Stimulated activated naive CD8-positive, alpha-beta T cell treated with anti-CD3 and anti-CD28 coated beads, Interleukin-15, Interleukin-2, amounts not matched to agents 100 ng/mL and 50 ng/mL, for 24 hours (primary cell): Measurements from ENCODE around the gene NEK8.

Source experiments
- H3K27ac Mint-ChIP-seq: one replicate; pipeline ENCODE4 v1.8.0; 2021; ENCODE audit warnings: mild to moderate bottlenecking, mixed read lengths
- H3K27me3 Mint-ChIP-seq: one replicate; pipeline ENCODE4 v1.8.0; 2021; ENCODE audit warnings: mixed read lengths
- H3K36me3 Mint-ChIP-seq: one replicate; pipeline ENCODE4 v1.8.0; 2021; ENCODE audit warnings: low read depth, mixed read lengths
- H3K4me1 Mint-ChIP-seq: one replicate; pipeline ENCODE4 v1.8.0; 2021; ENCODE audit warnings: low read depth, mixed read lengths
- H3K4me3 Mint-ChIP-seq: one replicate; pipeline ENCODE4 v1.8.0; 2021; ENCODE audit warnings: mild to moderate bottlenecking, mixed read lengths
- H3K9me3 Mint-ChIP-seq: one replicate; pipeline ENCODE4 v1.8.0; 2021; ENCODE audit warnings: mixed read lengths

The NEK8 gene

GRCh38 chr17:28728364-28729200 lies at the start of gene NEK8:
NEK8 (plus strand) TSS chr17:28728788; CDS start chr17:28728814, 26 bp downstream.
- Mint-ChIP-seq H3K27me3 (no peaks in the 10 kb centered on the region), H3K27ac (peak within 1 kb of the TSS; percentile 98), H3K4me3 (peak within 1 kb of the TSS; percentile 89), H3K4me1 (peaks cover 50% of the 10 kb centered on the region), H3K9me3 (no peaks in the 10 kb centered on the region), H3K36me3 (peaks cover 24% of the 10 kb centered on the region)

DNA sequence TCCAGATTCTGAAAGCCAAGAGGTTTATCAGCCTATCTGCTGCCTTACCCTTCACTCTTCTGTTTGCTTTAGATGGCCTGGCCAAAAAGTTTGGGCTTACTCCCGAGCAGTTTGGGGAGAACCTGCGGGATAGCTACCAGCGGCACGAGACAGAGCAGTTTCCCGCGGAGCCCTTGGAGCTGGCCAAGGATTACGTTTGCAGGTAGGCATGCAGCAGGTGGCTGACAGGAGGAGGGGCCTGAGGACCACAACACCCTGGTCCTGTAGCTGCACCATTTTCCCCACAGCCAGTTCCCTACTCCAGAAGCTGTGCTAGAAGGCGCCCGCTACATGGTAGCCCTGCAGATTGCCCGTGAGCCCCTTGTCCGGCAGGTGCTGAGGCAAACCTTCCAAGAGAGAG lies 45.9 kb upstream of the NEK8 start:
- H3K9me3 Mint-ChIP-seq = no peaks in the 10 kb centered on the region
- H3K4me1 Mint-ChIP-seq = no peaks in the 10 kb centered on the region
- no peak overlapping the region for H3K27ac Mint-ChIP-seq
- peaks cover 81% of the 10 kb centered on the region for H3K36me3 Mint-ChIP-seq
- no peaks in the 10 kb centered on the region for H3K27me3 Mint-ChIP-seq
- no peak overlapping the region for H3K4me3 Mint-ChIP-seq

DNA sequence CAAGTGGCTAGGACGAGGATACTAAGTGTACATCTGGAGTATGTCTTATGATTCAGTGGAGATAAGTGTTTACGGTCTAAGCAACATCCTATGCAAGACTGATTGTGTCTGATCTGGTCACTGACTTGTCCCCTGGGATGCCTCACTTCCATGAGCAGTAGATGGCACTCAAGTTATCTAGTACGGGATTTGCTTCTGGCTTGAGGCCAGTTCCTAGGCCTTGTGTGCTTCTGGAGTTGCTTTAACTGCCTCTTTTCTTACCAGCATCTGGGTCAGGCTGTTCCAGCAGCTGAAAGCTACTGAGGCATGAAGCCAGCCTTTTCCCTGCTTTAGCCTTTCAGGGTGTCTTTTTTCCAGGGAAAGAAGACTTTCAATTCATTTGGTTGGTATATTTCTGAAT lies 43.6 kb upstream of the NEK8 start:
- no peak overlapping the region for H3K27ac Mint-ChIP-seq
- no peaks in the 10 kb centered on the region for H3K4me1 Mint-ChIP-seq
- H3K4me3 Mint-ChIP-seq = no peak overlapping the region
- H3K9me3 Mint-ChIP-seq = no peaks in the 10 kb centered on the region
- peaks cover 92% of the 10 kb centered on the region for H3K36me3 Mint-ChIP-seq
- no peaks in the 10 kb centered on the region for H3K27me3 Mint-ChIP-seq

DNA sequence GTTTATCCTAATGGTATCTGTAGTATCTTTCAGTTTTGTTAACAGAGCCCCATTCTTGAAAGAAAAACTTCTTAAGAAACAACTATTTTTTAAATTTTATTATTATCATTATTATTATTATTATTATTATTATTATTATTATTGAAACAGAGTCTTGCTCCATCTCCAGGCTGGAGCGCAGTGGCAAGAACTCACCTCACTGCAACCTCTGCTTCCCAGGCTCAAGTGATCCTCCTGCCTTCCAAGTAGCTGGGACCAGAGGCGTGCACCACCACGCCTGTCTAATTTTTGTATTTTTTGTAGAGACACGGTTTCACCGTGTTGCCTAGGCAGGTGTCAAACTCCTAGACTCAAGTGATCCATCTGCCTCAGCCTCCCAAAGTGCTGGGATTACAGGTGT lies 43.2 kb upstream of the NEK8 start:
- H3K27me3 Mint-ChIP-seq = no peaks in the 10 kb centered on the region
- H3K9me3 Mint-ChIP-seq = no peaks in the 10 kb centered on the region
- H3K36me3 Mint-ChIP-seq = peaks cover 96% of the 10 kb centered on the region
- H3K4me3 Mint-ChIP-seq = no peak overlapping the region
- H3K27ac Mint-ChIP-seq = no peak overlapping the region
- no peaks in the 10 kb centered on the region for H3K4me1 Mint-ChIP-seq

DNA sequence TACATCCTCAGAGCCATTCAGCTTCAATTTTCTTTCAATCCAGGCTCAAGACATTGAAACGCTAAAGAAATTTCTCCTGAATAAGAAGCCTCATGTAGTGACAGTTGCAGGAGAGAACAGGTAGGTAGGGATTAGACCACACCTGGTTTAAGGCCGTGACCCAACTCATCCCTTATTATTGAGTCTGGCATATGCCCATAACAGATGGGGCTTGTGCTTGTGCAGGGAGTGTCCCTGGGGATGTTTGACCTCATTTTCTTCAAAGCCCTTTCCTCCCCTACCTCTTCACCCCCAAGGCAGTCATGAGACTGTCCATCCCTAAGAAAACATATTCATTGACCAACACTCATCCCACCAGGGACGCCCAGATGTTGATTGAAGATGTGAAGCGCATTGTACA lies 42.3 kb upstream of the NEK8 start:
- Mint-ChIP-seq H3K27me3 (no peaks in the 10 kb centered on the region), H3K4me1 (no peaks in the 10 kb centered on the region), H3K9me3 (no peaks in the 10 kb centered on the region), H3K4me3 (no peak overlapping the region), H3K27ac (no peak overlapping the region), H3K36me3 (peaks cover 94% of the 10 kb centered on the region)

GRCh38 chr17:28688481-28688880 lies 40.1 kb upstream of the NEK8 start:
- Mint-ChIP-seq H3K9me3 (no peaks in the 10 kb centered on the region), H3K4me1 (no peaks in the 10 kb centered on the region), H3K27ac (peak overlapping the region; percentile 49), H3K36me3 (peaks cover 74% of the 10 kb centered on the region), H3K4me3 (no peak overlapping the region), H3K27me3 (no peaks in the 10 kb centered on the region)

DNA sequence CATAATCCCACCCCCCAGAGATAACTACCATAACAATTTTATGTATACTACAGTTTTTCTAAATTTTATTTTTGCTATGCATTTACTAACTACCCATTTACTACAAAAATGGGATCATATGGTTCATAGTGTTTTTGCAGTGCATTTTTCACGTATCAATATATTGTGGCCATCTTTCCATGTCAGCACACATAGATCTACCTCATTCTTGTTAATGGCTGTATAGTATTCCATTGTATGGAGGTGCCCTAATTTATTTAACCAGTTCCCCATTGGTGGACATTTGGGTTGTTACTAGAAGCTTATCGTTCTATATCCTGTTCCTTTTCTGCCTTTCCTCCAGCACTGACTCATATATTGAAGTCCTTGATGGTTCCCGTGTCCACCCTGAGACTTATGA lies 39.6 kb upstream of the NEK8 start:
- Mint-ChIP-seq H3K27ac (no peak overlapping the region), H3K9me3 (no peaks in the 10 kb centered on the region), H3K27me3 (no peaks in the 10 kb centered on the region), H3K4me3 (no peak overlapping the region), H3K4me1 (no peaks in the 10 kb centered on the region), H3K36me3 (peaks cover 74% of the 10 kb centered on the region)

- Mint-ChIP-seq H3K36me3 (peaks cover 70% of the 10 kb centered on the region), H3K27ac (no peak overlapping the region), H3K9me3 (no peaks in the 10 kb centered on the region), H3K4me1 (peaks cover 9% of the 10 kb centered on the region), H3K27me3 (no peaks in the 10 kb centered on the region), H3K4me3 (no peak overlapping the region)
Measured at GRCh38 chr17:28693869-28694268, 34.7 kb upstream of the NEK8 start.

DNA sequence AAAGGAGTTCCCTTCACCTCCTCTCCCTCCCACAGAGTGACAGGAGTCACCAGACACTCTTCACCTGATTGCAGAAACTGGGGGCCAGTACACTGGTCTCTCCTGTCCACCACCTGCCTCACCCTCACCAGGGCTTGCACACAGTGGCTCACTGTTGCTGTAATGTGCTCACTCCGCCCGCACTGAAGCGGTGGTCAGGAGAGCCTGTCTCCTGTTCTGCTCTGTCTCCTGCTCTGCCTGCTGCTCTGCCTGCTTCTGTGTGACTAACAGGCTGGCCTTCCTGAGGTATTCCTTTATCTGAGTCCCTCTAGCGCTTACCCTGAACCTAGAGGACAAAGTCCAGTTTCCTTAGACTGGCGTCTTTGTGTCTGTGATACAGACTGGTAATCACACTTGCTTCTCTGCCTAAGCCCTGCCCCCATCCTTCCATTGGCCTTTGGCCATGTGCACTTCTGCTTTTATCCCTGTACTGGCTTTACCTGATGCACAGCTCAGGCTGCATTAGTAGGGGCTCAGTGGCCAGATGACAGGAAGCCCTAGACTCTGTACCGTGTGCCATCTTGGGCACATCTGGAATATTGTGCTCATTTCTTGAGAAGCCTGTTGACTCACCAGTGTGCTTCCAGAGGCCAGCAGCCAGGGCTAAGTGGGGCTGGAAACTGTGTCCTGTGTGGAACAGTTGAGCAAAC lies 30.2 kb upstream of the NEK8 start:
- Mint-ChIP-seq H3K27ac (peak overlapping the region; percentile 70), H3K36me3 (peaks cover 81% of the 10 kb centered on the region), H3K27me3 (no peaks in the 10 kb centered on the region), H3K4me3 (no peak overlapping the region), H3K4me1 (peaks cover 9% of the 10 kb centered on the region), H3K9me3 (no peaks in the 10 kb centered on the region)

- Mint-ChIP-seq H3K27ac (no peak overlapping the region), H3K4me1 (peaks cover 9% of the 10 kb centered on the region), H3K9me3 (no peaks in the 10 kb centered on the region), H3K4me3 (no peak overlapping the region), H3K36me3 (peaks cover 68% of the 10 kb centered on the region), H3K27me3 (no peaks in the 10 kb centered on the region)
Measured at GRCh38 chr17:28700278-28700677, 28.3 kb upstream of the NEK8 start.

DNA sequence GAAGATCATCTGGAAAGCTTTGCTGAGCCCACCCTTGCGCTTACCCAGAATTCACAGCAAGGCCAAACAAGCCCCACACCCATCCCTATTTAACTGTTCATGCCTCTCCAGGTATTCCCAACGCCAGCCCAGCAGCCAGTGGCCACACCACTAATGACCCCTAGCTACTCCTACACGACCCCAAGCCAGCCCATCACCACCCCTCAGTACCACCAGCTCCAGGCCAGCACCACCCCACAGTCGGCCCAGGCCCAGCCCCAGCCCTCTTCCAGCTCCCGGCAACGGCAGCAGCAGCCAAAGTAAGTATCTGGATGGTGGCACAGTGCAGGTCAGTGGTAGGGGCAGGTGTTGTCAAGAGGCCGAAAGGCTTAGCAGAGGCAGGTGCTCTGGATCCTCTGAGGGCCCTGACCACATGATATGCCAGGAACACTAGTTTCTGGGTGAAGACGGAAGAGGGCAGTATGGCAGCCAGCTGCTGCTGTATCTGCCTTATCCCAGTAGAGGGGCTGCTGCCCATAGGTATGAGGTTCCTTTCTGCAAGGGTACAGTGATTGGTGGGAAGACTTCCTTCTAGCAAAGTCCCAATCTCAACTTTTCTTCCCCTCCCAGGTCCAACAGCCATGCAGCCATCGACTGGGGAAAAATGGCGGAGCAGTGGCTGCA lies 27.6 kb upstream of the NEK8 start:
- Mint-ChIP-seq H3K4me1 (peaks cover 9% of the 10 kb centered on the region), H3K27me3 (no peaks in the 10 kb centered on the region), H3K9me3 (no peaks in the 10 kb centered on the region), H3K4me3 (no peak overlapping the region), H3K27ac (no peak overlapping the region), H3K36me3 (peaks cover 67% of the 10 kb centered on the region)

DNA sequence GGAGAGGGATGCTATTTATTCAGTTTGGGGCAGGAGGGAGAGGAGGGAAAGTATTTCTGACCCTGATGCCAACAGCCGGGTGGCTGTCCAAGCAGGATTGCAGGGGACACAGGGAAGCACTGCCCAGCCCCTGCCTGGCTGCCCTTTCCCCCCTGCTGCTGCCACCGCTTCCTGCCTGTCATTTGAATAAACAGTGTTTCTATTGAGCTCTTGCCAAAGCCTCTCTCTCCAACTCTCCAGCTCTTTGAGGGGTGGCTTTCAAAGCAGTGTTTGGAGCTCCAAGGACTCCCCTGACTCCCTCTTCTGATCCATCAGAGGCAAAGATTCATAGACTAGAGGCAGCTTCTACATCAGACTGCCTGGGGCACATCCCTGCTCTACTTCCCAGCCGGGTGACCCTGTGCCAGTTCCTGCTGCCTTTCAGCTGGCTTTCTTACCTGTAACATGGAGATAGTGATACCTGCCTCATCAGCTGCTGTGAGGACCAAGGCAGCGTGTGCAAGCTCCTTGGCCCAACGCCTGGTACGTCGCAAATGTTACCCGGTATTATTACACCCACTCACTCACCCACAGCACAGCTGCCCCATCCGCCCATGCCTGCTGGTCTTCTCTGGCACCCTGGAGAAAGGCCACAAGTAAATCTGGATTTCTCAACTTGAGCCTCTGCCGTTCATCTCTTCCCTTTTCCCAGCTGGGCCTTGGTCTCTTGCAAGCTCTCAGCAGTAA lies 26.4 kb upstream of the NEK8 start:
- Mint-ChIP-seq H3K27ac (no peak overlapping the region), H3K27me3 (no peaks in the 10 kb centered on the region), H3K4me1 (peaks cover 9% of the 10 kb centered on the region), H3K4me3 (no peak overlapping the region), H3K36me3 (peaks cover 62% of the 10 kb centered on the region), H3K9me3 (no peaks in the 10 kb centered on the region)

DNA sequence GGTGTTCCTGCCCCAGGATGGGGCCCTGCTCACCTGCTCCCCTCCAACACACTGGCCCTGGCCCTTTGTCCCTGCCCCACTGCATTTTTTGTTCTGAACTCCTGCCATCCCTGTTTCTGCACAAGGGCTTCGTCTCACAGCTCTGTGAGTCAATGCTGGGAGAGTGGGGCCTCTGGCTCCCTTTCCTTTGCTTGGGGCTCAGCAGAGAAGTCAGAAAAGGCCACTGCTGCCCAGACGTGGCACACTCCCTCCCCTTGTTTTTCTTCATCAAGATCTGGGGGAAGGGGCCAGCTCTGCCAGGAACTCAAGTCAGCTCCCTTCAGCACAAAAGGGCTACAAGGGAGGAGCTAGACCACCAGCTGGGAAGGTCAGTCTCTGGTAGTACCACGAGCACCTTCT lies 25.8 kb upstream of the NEK8 start:
- Mint-ChIP-seq H3K27ac (no peak overlapping the region), H3K9me3 (no peaks in the 10 kb centered on the region), H3K27me3 (no peaks in the 10 kb centered on the region), H3K36me3 (peaks cover 57% of the 10 kb centered on the region), H3K4me1 (peaks cover 7% of the 10 kb centered on the region), H3K4me3 (no peak overlapping the region)

DNA sequence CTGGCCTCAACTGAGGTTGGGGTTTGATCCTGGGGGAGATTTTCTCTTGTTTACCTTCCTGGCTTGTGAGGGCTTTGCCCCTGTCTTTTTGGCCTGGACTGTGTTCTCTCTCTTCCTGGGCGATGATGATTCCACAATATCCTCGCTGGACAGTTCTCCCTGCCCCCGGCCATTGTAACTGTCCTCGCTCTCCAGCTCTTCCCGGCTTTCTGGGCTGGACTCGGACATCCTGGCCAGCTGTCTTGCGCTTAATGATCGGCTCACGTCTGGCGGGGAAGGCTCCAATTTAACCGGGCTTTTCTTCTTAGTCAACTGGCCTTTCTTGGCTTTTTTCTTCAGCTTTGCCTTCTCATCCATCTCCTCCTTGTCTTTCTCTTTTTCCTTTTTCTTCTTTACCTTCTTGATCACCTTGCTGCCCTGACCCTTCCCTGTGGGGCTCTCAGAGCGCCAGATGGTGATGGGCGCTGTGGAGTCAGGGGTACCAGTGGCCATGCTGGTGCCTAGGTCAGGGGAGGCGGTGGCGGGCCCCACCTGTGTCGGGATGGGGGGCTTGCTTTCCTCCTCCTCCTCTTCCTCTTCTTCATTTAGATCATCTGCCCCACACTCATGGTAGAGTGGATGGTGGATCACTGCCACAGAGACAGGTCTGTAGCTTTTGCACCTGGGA lies 24.9 kb upstream of the NEK8 start:
- Mint-ChIP-seq H3K36me3 (peaks cover 54% of the 10 kb centered on the region), H3K27ac (no peak overlapping the region), H3K9me3 (no peaks in the 10 kb centered on the region), H3K4me3 (no peak overlapping the region), H3K27me3 (no peaks in the 10 kb centered on the region), H3K4me1 (no peaks in the 10 kb centered on the region)
